Neural cell (in vitro differentiated cells): ENCODE data around the gene CIAPIN1. TPM values are rescaled to one million over a fixed set of nuclear protein-coding genes. Genes with fewer than 3 reads are reported as not detected.
A peak's percentile ranks its signal among the peaks of the same experiment; 100 is the strongest.

ENCODE experiments used
- H2AFZ ChIP-seq: fragments of 200-600, 300-800 bp; sonication (generic), shearing (Covaris generic); 2 replicates; pipeline ENCODE4 v1.6.0; 2014; ENCODE audit warnings: low read depth, mild to moderate bottlenecking, antibody characterized with exemption, low read length, moderate library complexity
- H3F3A ChIP-seq: fragments of 200-600 bp; shearing (Covaris generic); 2 replicates; pipeline ENCODE4 v1.6.1; 2016; ENCODE audit warnings: mild to moderate bottlenecking, moderate library complexity, mixed read lengths, antibody characterized with exemption, low read length; ENCODE audit not compliant: insufficient read depth, poor library complexity, severe bottlenecking
- H3K27ac ChIP-seq: fragments of 200-600, 300-800 bp; sonication (generic), shearing (Covaris generic); 2 replicates; pipeline ENCODE4 v1.5.1; 2014; ENCODE audit warnings: mild to moderate bottlenecking, low read length, moderate library complexity
- H3K27me3 ChIP-seq: fragments of 300-800, 200-600 bp; sonication (generic), shearing (Covaris generic); 2 replicates; pipeline ENCODE4 v1.6.0; 2014; ENCODE audit warnings: mild to moderate bottlenecking, low read depth, low read length, moderate library complexity; ENCODE audit not compliant: insufficient read depth
- H3K36me3 ChIP-seq: fragments of 300-800, 200-600 bp; sonication (generic), shearing (Covaris generic); 2 replicates; pipeline ENCODE4 v1.5.1; 2014; ENCODE audit warnings: mild to moderate bottlenecking, antibody characterized with exemption, low read length, moderate library complexity; ENCODE audit not compliant: insufficient read depth
- H3K4me2 ChIP-seq: fragments of 300-800, 200-600 bp; sonication (generic), shearing (Covaris generic); 2 replicates; pipeline ENCODE4 v1.6.0; 2014; ENCODE audit warnings: mild to moderate bottlenecking, low read length
- H3K4me3 ChIP-seq: fragments of 300-800, 200-600 bp; sonication (generic), shearing (Covaris generic); 2 replicates; pipeline ENCODE4 v1.5.1; 2014; ENCODE audit warnings: mild to moderate bottlenecking, low read length, moderate library complexity
- H3K79me2 ChIP-seq: fragments of 200-600 bp; shearing (Covaris generic); replicated peaks from 2 replicates; pipeline ENCODE4 v1.6.0; 2014; ENCODE audit warnings: mild to moderate bottlenecking, low read length, moderate library complexity; ENCODE audit not compliant: insufficient read depth
- H3K9ac ChIP-seq: fragments of 300-800, 200-600 bp; sonication (generic), shearing (Covaris generic); 2 replicates; pipeline ENCODE4 v1.6.1; 2016; ENCODE audit warnings: mild to moderate bottlenecking, low read length, mixed read lengths
- H3K9me2 ChIP-seq: fragments of 200-600 bp; shearing (Covaris generic); 2 replicates; pipeline ENCODE4 v1.6.1; 2016; ENCODE audit warnings: mild to moderate bottlenecking, low read length, mixed read lengths; ENCODE audit not compliant: insufficient read depth
- H3K9me3 ChIP-seq: fragments of 200-600, 300-800 bp; sonication (generic), shearing (Covaris generic); 2 replicates; pipeline ENCODE4 v1.6.1; 2016; ENCODE audit warnings: mild to moderate bottlenecking, mixed run types, low read length, moderate library complexity, mixed read lengths
- H4K20me1 ChIP-seq: fragments of 200-600 bp; shearing (Covaris generic); 2 replicates; pipeline ENCODE4 v1.6.1; 2016; ENCODE audit warnings: mild to moderate bottlenecking, mixed run types; ENCODE audit not compliant: insufficient read depth
- CTCF ChIP-seq: fragments of 450-650 bp; IDR thresholded peaks from 2 replicates; pipeline ENCODE4 v1.5.1; 2014; ENCODE audit warnings: antibody characterized with exemption, mild to moderate bottlenecking, moderate library complexity; ENCODE audit not compliant: poor library complexity, severe bottlenecking
- EP300 ChIP-seq: fragments of 450-650 bp; conservative IDR thresholded peaks from 2 replicates; pipeline ENCODE4 v1.6.1; 2014; ENCODE audit warnings: antibody characterized with exemption, mild to moderate bottlenecking, moderate library complexity; ENCODE audit not compliant: poor library complexity, severe bottlenecking
- EZH2 ChIP-seq: fragments of 200-600, 300-800 bp; shearing (Covaris generic), sonication (generic); IDR thresholded peaks from 2 replicates; pipeline ENCODE4 v1.6.1; 2014; ENCODE audit warnings: antibody characterized with exemption, low read length, borderline replicate concordance, mild to moderate bottlenecking; ENCODE audit not compliant: insufficient read depth, poor library complexity, severe bottlenecking
- MXI1 ChIP-seq: fragments of 450-650 bp; conservative IDR thresholded peaks from 2 replicates; pipeline ENCODE4 v1.6.1; 2014; ENCODE audit warnings: antibody characterized with exemption, mild to moderate bottlenecking; ENCODE audit not compliant: poor library complexity, severe bottlenecking
- POLR2AphosphoS5 ChIP-seq: IDR thresholded peaks from 2 replicates; pipeline ENCODE4 v1.6.1; 2012
- RAD21 ChIP-seq: fragments of 450-650 bp; conservative IDR thresholded peaks from 2 replicates; pipeline ENCODE4 v1.6.1; 2014; ENCODE audit warnings: antibody characterized with exemption, mild to moderate bottlenecking, moderate library complexity
- REST ChIP-seq: IDR thresholded peaks from 2 replicates; pipeline ENCODE4 v1.6.1; 2012; ENCODE audit warnings: borderline replicate concordance
- SMC3 ChIP-seq: fragments of 450-650 bp; conservative IDR thresholded peaks from 2 replicates; pipeline ENCODE4 v1.6.1; 2014; ENCODE audit warnings: antibody characterized with exemption, mild to moderate bottlenecking, moderate library complexity; ENCODE audit not compliant: poor library complexity
- TAF1 ChIP-seq: IDR thresholded peaks from 2 replicates; pipeline ENCODE4 v1.6.1; 2012; ENCODE audit warnings: low read depth
- polyA plus RNA-seq: library from polyadenylated mRNA; depleted of rRNA; stranded (reverse); fragments of >200 nt; gene quantifications from 2 replicates; pipeline ENCODE4 v1.2.3, GENCODE V29; 2014

The CIAPIN1 gene
- polyA plus RNA-seq, 1 donor from 2014 or later = 117 TPM

- H2AFZ ChIP-seq = no peak overlapping the region
- no peaks in the 10 kb centered on the region for H3F3A ChIP-seq
- TF ChIP-seq CTCF = peak; percentile 53
- no peak for TF ChIP-seq EP300
- H3K27ac ChIP-seq = no peak overlapping the region
- H3K4me2 ChIP-seq = no peak overlapping the region
- peaks cover 41% of the 10 kb centered on the region for H3K79me2 ChIP-seq
- peaks cover 4% of the 10 kb centered on the region for H4K20me1 ChIP-seq
- H3K36me3 ChIP-seq = no peaks in the 10 kb centered on the region
- H3K9me3 ChIP-seq = no peaks in the 10 kb centered on the region
- peak overlapping the region; percentile 89 for H3K4me3 ChIP-seq
- H3K9ac ChIP-seq = peak overlapping the region; percentile 12
- H3K27me3 ChIP-seq = no peaks in the 10 kb centered on the region
- no peaks in the 10 kb centered on the region for H3K9me2 ChIP-seq
These were observed 28.6 kb upstream of the CIAPIN1 start for GRCh38 chr16:57475711-57476339.

- Histone ChIP-seq H3K79me2 (peaks cover 35% of the 10 kb centered on the region), H3K36me3 (no peaks in the 10 kb centered on the region), H2AFZ (no peak overlapping the region)
These were observed 27.8 kb upstream of the CIAPIN1 start for GRCh38 chr16:57474671-57475661.

More at GRCh38 chr16:57474671-57475661, 27.8 kb upstream of the CIAPIN1 start:
- Histone ChIP-seq H4K20me1 (peaks cover 4% of the 10 kb centered on the region), H3K4me3 (no peak overlapping the region), H3K4me2 (no peak overlapping the region), H3K27ac (no peak overlapping the region), H3K27me3 (no peaks in the 10 kb centered on the region), H3K9me3 (no peaks in the 10 kb centered on the region), H3K9me2 (no peaks in the 10 kb centered on the region), H3F3A (no peaks in the 10 kb centered on the region), H3K9ac (no peak overlapping the region)
- TF ChIP-seq RAD21 (no peak), MXI1 (no peak), EP300 (no peak), CTCF (no peak), POLR2AphosphoS5 (no peak), EZH2 (no peak), SMC3 (no peak), TAF1 (no peak), REST (no peak)
